IMR-90 (cell line): Measurements from ENCODE around the gene HACD2. TPM values are rescaled to one million over a fixed set of nuclear protein-coding genes. Genes with fewer than 3 reads are reported as not detected.

Source experiments
- ATAC-seq: fragments of 200-7000 bp; cut with Tn5 transposase; 2 replicates; pipeline ENCODE4 v1.9.1; 2020; ENCODE audit warnings: low read depth, mild to moderate bottlenecking, moderate library complexity
- BruUV-seq: library from RNA; stranded (reverse); fragments of 400-500 nt; replicated peaks from 2 replicates; lab custom pipeline; 2021; lab: Mats Ljungman, UMichigan
- CTCF ChIA-PET: fragments of 300-600 bp; formaldehyde crosslinking; extraction: SDS; loops from one replicate; lab custom pipeline; 2021; ENCODE audit warnings: antibody characterized with exemption; lab: Yijun Ruan, JAX
- POLR2A ChIA-PET: fragments of 300-600 bp; sonication (Branson Sonifier 250); formaldehyde crosslinking; loops from one replicate; lab custom pipeline; 2022; ENCODE audit warnings: antibody characterized with exemption; ENCODE audit not compliant: unreplicated experiment; lab: Charles Lee
- DNase-seq: peaks from one replicate; pipeline ENCODE4 v3.0.0; 2013
- H2AFZ ChIP-seq: replicated peaks from 2 replicates; pipeline ENCODE3; 2013; ENCODE audit warnings: low read length, mild to moderate bottlenecking; ENCODE audit not compliant: poor library complexity
- H2AK5ac ChIP-seq: 2 replicates; pipeline ENCODE4 v1.6.1; 2013; ENCODE audit warnings: low read depth, low read length, inconsistent platforms
- H2AK9ac ChIP-seq: replicated peaks from 2 replicates; pipeline ENCODE3; 2013; ENCODE audit warnings: mild to moderate bottlenecking, low read depth, low read length, moderate library complexity; ENCODE audit not compliant: poor library complexity
- H2BK120ac ChIP-seq: 2 replicates; pipeline ENCODE4 v1.6.1; 2013; ENCODE audit warnings: low read depth, low read length, inconsistent platforms
- H2BK15ac ChIP-seq: 3 replicates; pipeline ENCODE4 v1.6.1; 2013; ENCODE audit warnings: low read depth, low read length, inconsistent platforms
- H2BK20ac ChIP-seq: 2 replicates; pipeline ENCODE4 v1.6.1; 2013; ENCODE audit warnings: low read depth, mild to moderate bottlenecking, inconsistent platforms, low read length, moderate library complexity
- H2BK5ac ChIP-seq: 2 replicates; pipeline ENCODE4 v1.6.1; 2013; ENCODE audit warnings: mild to moderate bottlenecking, low read depth, low read length, inconsistent platforms; ENCODE audit not compliant: poor library complexity, severe bottlenecking
- H3K14ac ChIP-seq: replicated peaks from 2 replicates; pipeline ENCODE4 v1.6.1; 2013; ENCODE audit warnings: low read depth, low read length, inconsistent platforms
- H3K18ac ChIP-seq: 2 replicates; pipeline ENCODE4 v1.6.1; 2013; ENCODE audit warnings: low read depth, low read length, control low read depth
- H3K23ac ChIP-seq: 2 replicates; pipeline ENCODE4 v1.6.1; 2013; ENCODE audit warnings: low read depth, low read length, inconsistent platforms
- H3K27ac ChIP-seq: 2 replicates; pipeline ENCODE4 v1.5.1; 2013; ENCODE audit warnings: mild to moderate bottlenecking, control low read depth, low read length; ENCODE audit not compliant: insufficient read depth
- H3K27me3 ChIP-seq: 2 replicates; pipeline ENCODE4 v1.6.1; 2013; ENCODE audit warnings: low read length; ENCODE audit not compliant: control insufficient read depth, insufficient read depth
- H3K36me3 ChIP-seq: 2 replicates; pipeline ENCODE4 v1.6.1; 2013; ENCODE audit warnings: low read length, mixed read lengths; ENCODE audit not compliant: control insufficient read depth, insufficient read depth
- H3K4ac ChIP-seq: 2 replicates; pipeline ENCODE4 v1.6.1; 2013; ENCODE audit warnings: low read depth, low read length, inconsistent platforms
- H3K4me1 ChIP-seq: 2 replicates; pipeline ENCODE4 v1.6.1; 2013; ENCODE audit warnings: low read length, mixed read lengths; ENCODE audit not compliant: control insufficient read depth, insufficient read depth
- H3K4me2 ChIP-seq: 2 replicates; pipeline ENCODE4 v1.6.1; 2013; ENCODE audit warnings: low read depth, mild to moderate bottlenecking, control low read depth, low read length, moderate library complexity
- H3K4me3 ChIP-seq: 2 replicates; pipeline ENCODE4 v1.5.1; 2013; ENCODE audit warnings: low read depth, mild to moderate bottlenecking, control low read depth, low read length, moderate library complexity; ENCODE audit not compliant: insufficient read depth
- H3K56ac ChIP-seq: 2 replicates; pipeline ENCODE4 v1.6.1; 2013; ENCODE audit warnings: low read length, inconsistent platforms; ENCODE audit not compliant: insufficient read depth; ENCODE audit errors: extremely low read depth
- H3K79me1 ChIP-seq, 2 experiments: 2 replicates each; pipeline ENCODE4 v1.6.1; 2013; ENCODE audit warnings: low read length in 2 of 2, inconsistent platforms in 1 of 2, low read depth in 1 of 2
- H3K9ac ChIP-seq: 2 replicates; pipeline ENCODE4 v1.6.1; 2013; ENCODE audit warnings: low read depth, low read length, control low read depth
- H3K9me1 ChIP-seq: 2 replicates; pipeline ENCODE4 v1.6.1; 2013; ENCODE audit warnings: low read length, inconsistent platforms; ENCODE audit not compliant: insufficient read depth
- H3K9me3 ChIP-seq: 2 replicates; pipeline ENCODE4 v1.6.1; 2013; ENCODE audit warnings: low read length; ENCODE audit not compliant: control insufficient read depth, insufficient read depth
- H4K20me1 ChIP-seq: 2 replicates; pipeline ENCODE4 v1.6.1; 2013; ENCODE audit warnings: low read length, inconsistent platforms; ENCODE audit not compliant: insufficient read depth
- H4K5ac ChIP-seq: 2 replicates; pipeline ENCODE4 v1.6.1; 2013; ENCODE audit warnings: mild to moderate bottlenecking, low read depth, low read length, control low read depth
- H4K8ac ChIP-seq, 2 experiments: 2 replicates each; pipeline ENCODE4 v1.6.1; 2013; ENCODE audit warnings: low read depth in 2 of 2, low read length in 2 of 2, control low read depth in 1 of 2, inconsistent platforms in 1 of 2
- H4K91ac ChIP-seq: 2 replicates; pipeline ENCODE4 v1.6.1; 2013; ENCODE audit warnings: low read depth, low read length, inconsistent platforms; ENCODE audit not compliant: insufficient read depth
- BHLHE40 ChIP-seq: fragments of 150-350 bp; IDR thresholded peaks from 2 replicates; pipeline ENCODE4 v1.6.1; 2016; ENCODE audit warnings: mild to moderate bottlenecking, low read depth, low read length
- CHD1 ChIP-seq: IDR thresholded peaks from 2 replicates; pipeline ENCODE4 v1.6.1; 2012; ENCODE audit warnings: low read depth, low read length, improper control_type of control experiment
- FOS ChIP-seq: fragments of 150-350 bp; IDR thresholded peaks from 2 replicates; pipeline ENCODE4 v1.6.1; 2016; ENCODE audit warnings: low read depth, low read length
- MAFK ChIP-seq: IDR thresholded peaks from 2 replicates; pipeline ENCODE4 v1.6.1; 2012; ENCODE audit warnings: low read depth, low read length, improper control_type of control experiment
- POLR2A ChIP-seq: IDR thresholded peaks from 2 replicates; pipeline ENCODE4 v1.6.1; 2012; ENCODE audit warnings: mild to moderate bottlenecking, low read depth, low read length
- RCOR1 ChIP-seq: IDR thresholded peaks from 2 replicates; pipeline ENCODE4 v1.6.1; 2012; ENCODE audit warnings: mild to moderate bottlenecking, low read length, improper control_type of control experiment; ENCODE audit not compliant: insufficient replicate concordance
- RFX5 ChIP-seq: IDR thresholded peaks from 2 replicates; pipeline ENCODE4 v1.8.0; 2012; ENCODE audit warnings: low read depth, mild to moderate bottlenecking, low read length, moderate library complexity
- SMC3 ChIP-seq: fragments of 150-350 bp; IDR thresholded peaks from 2 replicates; pipeline ENCODE4 v1.6.1; 2016; ENCODE audit warnings: low read depth, mild to moderate bottlenecking, antibody characterized with exemption, low read length, moderate library complexity
- WGBS, 2 experiments: methylation state at CpG; one replicate each; pipeline versions ENCODE4 v1.1.5 to v1.1.7; 2013; ENCODE audit warnings: missing lambda C conversion rate in 2 of 2; ENCODE audit not compliant: insufficient read length in 1 of 2; ENCODE audit errors: extremely low coverage in 2 of 2; 5-methylcytosine and 5-hydroxymethylcytosine counted together
- dilution Hi-C: fragments of 300-500 bp; cut with HindIII; formaldehyde crosslinking; loops from one replicate; pipeline ENCODE4 v1.14.3; 2018; ENCODE audit warnings: low sequenced_read_pairs; ENCODE audit not compliant: unreplicated experiment
- in situ Hi-C: fragments of 300-500 bp; cut with MboI; formaldehyde crosslinking; loops from 3 replicates; pipeline ENCODE4 v1.14.3; 2019; ENCODE audit warnings: low sequenced_read_pairs, inconsistent platforms, mixed read lengths
- intact Hi-C: fragments of 100-400 bp; cut with micrococcal nuclease; formaldehyde crosslinking; loops from 2 replicates; pipeline ENCODE4 v1.10.0; 2022
- polyA plus RNA-seq, 3 experiments: library from polyadenylated mRNA; depleted of rRNA; stranded (reverse); fragments of >200 nt; gene quantifications; 2 replicates each; pipeline ENCODE4 v1.2.3, GENCODE V29; 2012; ENCODE audit warnings: low replicate concordance in 1 of 3
- total RNA-seq: library from RNA; depleted of rRNA; stranded (reverse); fragments of >200 nt; gene quantifications from 2 replicates; pipeline ENCODE4 v1.2.3, GENCODE V29; 2012
- TF ChIP-seq, protein P1 (sequence below): fragments of 150-350 bp; IDR thresholded peaks from 2 replicates; pipeline ENCODE4 v1.6.1; 2016; ENCODE audit warnings: low read depth, mild to moderate bottlenecking, low read length, moderate library complexity, borderline replicate concordance
- TF ChIP-seq, protein P2 (sequence below): fragments of 150-350 bp; IDR thresholded peaks from 2 replicates; pipeline ENCODE4 v1.6.1; 2017; ENCODE audit warnings: mild to moderate bottlenecking, antibody characterized with exemption, low read length, low read depth
- TF ChIP-seq, protein P3 (sequence below): conservative IDR thresholded peaks from 2 replicates; pipeline ENCODE4 v1.5.1; 2012; ENCODE audit warnings: mild to moderate bottlenecking, low read depth, low read length, improper control_type of control experiment

The HACD2 gene
- total and polyA plus RNA-seq, 2 of the 4 experiments (the other 2 are of a cell fraction), result 21.5 to 22.6 TPM

GRCh38 chr3:123571973-123572365 lies 12.9 kb downstream of the HACD2 start:
- no CpG with 5 or more reads among the region's 2 CpGs for WGBS, 2 experiments

More at GRCh38 chr3:123571973-123572365, 12.9 kb downstream of the HACD2 start:
- Histone ChIP-seq H3K14ac (no peak overlapping the region), H3K36me3 (no peaks in the 10 kb centered on the region; the same call in 1 of the 2 replicates), H3K4ac (no peak overlapping the region), H3K4me2 (no peak overlapping the region), H3K9me3 (no peaks in the 10 kb centered on the region), H4K20me1 (peaks cover 5% of the 10 kb centered on the region; the same call in 1 of the 2 replicates), H3K56ac (no peak overlapping the region), H3K23ac (no peak overlapping the region), H3K9me1 (peaks cover 6% of the 10 kb centered on the region), H3K79me1 (peaks cover 11 to 13% of the 10 kb centered on the region in 2 experiments; a peak in 3 of 4 replicates), H3K18ac (no peak overlapping the region), H3K9ac (no peak overlapping the region), H4K5ac (no peak overlapping the region), H2AFZ (no peak overlapping the region), H2AK9ac (no peak overlapping the region), H3K4me1 (peaks cover 4% of the 10 kb centered on the region; the same call in 1 of the 2 replicates), H3K4me3 (no peak overlapping the region), H3K27ac (no peak overlapping the region), H3K27me3 (no peaks in the 10 kb centered on the region), H4K8ac (no peak overlapping the region), H2AK5ac (no peak overlapping the region), H2BK5ac (no peak overlapping the region), H2BK20ac (no peak overlapping the region), H2BK15ac (no peak overlapping the region), H2BK120ac (no peak overlapping the region), H4K91ac (no peak overlapping the region)
- intact Hi-C loops (no loop called here), in situ Hi-C loops (no loop called here), dilution Hi-C loops (no loop called here)
- TF ChIP-seq FOS, result no peak
- TF ChIP-seq POLR2A, result no peak
- TF ChIP-seq, protein P1, sequence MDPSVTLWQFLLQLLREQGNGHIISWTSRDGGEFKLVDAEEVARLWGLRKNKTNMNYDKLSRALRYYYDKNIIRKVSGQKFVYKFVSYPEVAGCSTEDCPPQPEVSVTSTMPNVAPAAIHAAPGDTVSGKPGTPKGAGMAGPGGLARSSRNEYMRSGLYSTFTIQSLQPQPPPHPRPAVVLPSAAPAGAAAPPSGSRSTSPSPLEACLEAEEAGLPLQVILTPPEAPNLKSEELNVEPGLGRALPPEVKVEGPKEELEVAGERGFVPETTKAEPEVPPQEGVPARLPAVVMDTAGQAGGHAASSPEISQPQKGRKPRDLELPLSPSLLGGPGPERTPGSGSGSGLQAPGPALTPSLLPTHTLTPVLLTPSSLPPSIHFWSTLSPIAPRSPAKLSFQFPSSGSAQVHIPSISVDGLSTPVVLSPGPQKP, result no peak
- no peak for TF ChIP-seq RCOR1
- TF ChIP-seq CHD1, result no peak
- TF ChIP-seq RFX5, result no peak
- no peak; the same call in 1 of the 2 replicates for TF ChIP-seq MAFK
- TF ChIP-seq SMC3, result no peak
- TF ChIP-seq, protein P2, sequence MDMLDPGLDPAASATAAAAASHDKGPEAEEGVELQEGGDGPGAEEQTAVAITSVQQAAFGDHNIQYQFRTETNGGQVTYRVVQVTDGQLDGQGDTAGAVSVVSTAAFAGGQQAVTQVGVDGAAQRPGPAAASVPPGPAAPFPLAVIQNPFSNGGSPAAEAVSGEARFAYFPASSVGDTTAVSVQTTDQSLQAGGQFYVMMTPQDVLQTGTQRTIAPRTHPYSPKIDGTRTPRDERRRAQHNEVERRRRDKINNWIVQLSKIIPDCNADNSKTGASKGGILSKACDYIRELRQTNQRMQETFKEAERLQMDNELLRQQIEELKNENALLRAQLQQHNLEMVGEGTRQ, result no peak
- no peak for TF ChIP-seq BHLHE40
- TF ChIP-seq, protein P3, sequence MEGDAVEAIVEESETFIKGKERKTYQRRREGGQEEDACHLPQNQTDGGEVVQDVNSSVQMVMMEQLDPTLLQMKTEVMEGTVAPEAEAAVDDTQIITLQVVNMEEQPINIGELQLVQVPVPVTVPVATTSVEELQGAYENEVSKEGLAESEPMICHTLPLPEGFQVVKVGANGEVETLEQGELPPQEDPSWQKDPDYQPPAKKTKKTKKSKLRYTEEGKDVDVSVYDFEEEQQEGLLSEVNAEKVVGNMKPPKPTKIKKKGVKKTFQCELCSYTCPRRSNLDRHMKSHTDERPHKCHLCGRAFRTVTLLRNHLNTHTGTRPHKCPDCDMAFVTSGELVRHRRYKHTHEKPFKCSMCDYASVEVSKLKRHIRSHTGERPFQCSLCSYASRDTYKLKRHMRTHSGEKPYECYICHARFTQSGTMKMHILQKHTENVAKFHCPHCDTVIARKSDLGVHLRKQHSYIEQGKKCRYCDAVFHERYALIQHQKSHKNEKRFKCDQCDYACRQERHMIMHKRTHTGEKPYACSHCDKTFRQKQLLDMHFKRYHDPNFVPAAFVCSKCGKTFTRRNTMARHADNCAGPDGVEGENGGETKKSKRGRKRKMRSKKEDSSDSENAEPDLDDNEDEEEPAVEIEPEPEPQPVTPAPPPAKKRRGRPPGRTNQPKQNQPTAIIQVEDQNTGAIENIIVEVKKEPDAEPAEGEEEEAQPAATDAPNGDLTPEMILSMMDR, result no peak
- no peak for ATAC-seq
- POLR2A ChIA-PET, result no interaction called here
- no TSS peak for BruUV-seq
- CTCF ChIA-PET, result interaction anchor here (1.1 kb wide), 1 partner anchor 13 kb away, joined by 3 read pairs; no protein-coding TSS in a partner anchor
- DNase-seq, result no peak
